SK-N-SH (cell line): Measurements from ENCODE around the gene SLC23A3.

Experiments used
- CTCF ChIP-seq: fragments of 200-600 bp; sonication (generic); IDR thresholded peaks from 2 replicates; pipeline ENCODE4 v1.6.1; 2017; ENCODE audit warnings: antibody characterized with exemption, mild to moderate bottlenecking, moderate library complexity
- EZH2phosphoT487 ChIP-seq: fragments of 200-600 bp; sonication (generic); IDR thresholded peaks from 2 replicates; pipeline ENCODE4 v1.6.1; 2017; ENCODE audit warnings: low read depth, mixed run types, mild to moderate bottlenecking, antibody characterized with exemption, moderate library complexity, borderline replicate concordance
- FOXM1 ChIP-seq: IDR thresholded peaks from 2 replicates; pipeline ENCODE4 v1.4.0; 2012; ENCODE audit warnings: low read depth, mild to moderate bottlenecking
- GATA2 ChIP-seq: sonication (generic); formaldehyde crosslinking; IDR thresholded peaks from 2 replicates; pipeline ENCODE4 v1.5.0; 2020; ENCODE audit warnings: mild to moderate bottlenecking, missing genetic modification reagents
- MEF2A ChIP-seq: IDR thresholded peaks from 2 replicates; pipeline ENCODE4 v1.4.0; 2012; ENCODE audit warnings: low read depth, borderline replicate concordance
- NFIC ChIP-seq: IDR thresholded peaks from 2 replicates; pipeline ENCODE4 v1.4.0; 2012; ENCODE audit warnings: borderline replicate concordance
- POLR2AphosphoS5 ChIP-seq: IDR thresholded peaks from 2 replicates; pipeline ENCODE4 v1.6.1; 2012; ENCODE audit warnings: low read depth, low read length
- RCOR1 ChIP-seq: fragments of 150-350 bp; IDR thresholded peaks from 2 replicates; pipeline ENCODE4 v1.6.1; 2017; ENCODE audit warnings: antibody characterized with exemption, low read length
- RXRA ChIP-seq: IDR thresholded peaks from 2 replicates; pipeline ENCODE4 v1.4.0; 2012; ENCODE audit warnings: low read depth, mild to moderate bottlenecking, borderline replicate concordance
- SIN3A ChIP-seq: IDR thresholded peaks from 2 replicates; pipeline ENCODE4 v1.6.1; 2012; ENCODE audit warnings: low read depth, mild to moderate bottlenecking, low read length, moderate library complexity, borderline replicate concordance
- TAF1 ChIP-seq: IDR thresholded peaks from 2 replicates; pipeline ENCODE4 v1.6.1; 2012; ENCODE audit warnings: low read depth, mild to moderate bottlenecking, low read length, moderate library complexity, borderline replicate concordance
- TEAD4 ChIP-seq: IDR thresholded peaks from 2 replicates; pipeline ENCODE4 v1.4.0; 2012; ENCODE audit warnings: mild to moderate bottlenecking, borderline replicate concordance; ENCODE audit not compliant: insufficient read depth
- TF ChIP-seq, protein P1 (sequence below): fragments of 150-350 bp; IDR thresholded peaks from 2 replicates; pipeline ENCODE4 v1.6.1; 2016; ENCODE audit warnings: mild to moderate bottlenecking, low read depth, low read length
- TF ChIP-seq, protein P2 (sequence below): IDR thresholded peaks from 2 replicates; pipeline ENCODE4; 2012

DNA sequence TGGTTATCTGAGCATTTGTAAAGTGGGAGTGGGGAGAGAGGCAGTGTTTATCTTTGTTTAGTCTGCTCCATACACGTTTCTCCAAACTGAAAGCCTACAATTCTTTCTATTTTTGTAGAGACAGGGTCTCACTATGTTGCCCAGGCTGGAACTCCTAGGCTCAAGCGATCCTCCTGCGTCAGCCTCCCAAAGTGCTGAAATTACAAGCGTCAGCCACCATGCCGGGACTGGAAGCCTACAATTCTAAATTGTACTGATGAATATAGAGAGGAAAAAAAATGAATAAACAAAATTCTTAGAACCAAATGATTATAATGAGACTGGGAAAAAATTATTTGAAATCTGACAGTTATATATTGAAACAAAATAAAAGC, 35.3 kb upstream of the SLC23A3 start:
- TF ChIP-seq CTCF: no peak
- no peak for TF ChIP-seq TAF1
- no peak for TF ChIP-seq FOXM1
- TF ChIP-seq EZH2phosphoT487: no peak
- TF ChIP-seq RXRA: no peak
- TF ChIP-seq, protein P1, sequence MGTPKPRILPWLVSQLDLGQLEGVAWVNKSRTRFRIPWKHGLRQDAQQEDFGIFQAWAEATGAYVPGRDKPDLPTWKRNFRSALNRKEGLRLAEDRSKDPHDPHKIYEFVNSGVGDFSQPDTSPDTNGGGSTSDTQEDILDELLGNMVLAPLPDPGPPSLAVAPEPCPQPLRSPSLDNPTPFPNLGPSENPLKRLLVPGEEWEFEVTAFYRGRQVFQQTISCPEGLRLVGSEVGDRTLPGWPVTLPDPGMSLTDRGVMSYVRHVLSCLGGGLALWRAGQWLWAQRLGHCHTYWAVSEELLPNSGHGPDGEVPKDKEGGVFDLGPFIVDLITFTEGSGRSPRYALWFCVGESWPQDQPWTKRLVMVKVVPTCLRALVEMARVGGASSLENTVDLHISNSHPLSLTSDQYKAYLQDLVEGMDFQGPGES: no peak
- TF ChIP-seq POLR2AphosphoS5: no peak
- no peak for TF ChIP-seq MEF2A
- TF ChIP-seq, protein P2, sequence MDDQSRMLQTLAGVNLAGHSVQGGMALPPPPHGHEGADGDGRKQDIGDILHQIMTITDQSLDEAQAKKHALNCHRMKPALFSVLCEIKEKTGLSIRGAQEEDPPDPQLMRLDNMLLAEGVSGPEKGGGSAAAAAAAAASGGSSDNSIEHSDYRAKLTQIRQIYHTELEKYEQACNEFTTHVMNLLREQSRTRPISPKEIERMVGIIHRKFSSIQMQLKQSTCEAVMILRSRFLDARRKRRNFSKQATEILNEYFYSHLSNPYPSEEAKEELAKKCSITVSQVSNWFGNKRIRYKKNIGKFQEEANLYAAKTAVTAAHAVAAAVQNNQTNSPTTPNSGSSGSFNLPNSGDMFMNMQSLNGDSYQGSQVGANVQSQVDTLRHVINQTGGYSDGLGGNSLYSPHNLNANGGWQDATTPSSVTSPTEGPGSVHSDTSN: no peak
- no peak for TF ChIP-seq GATA2 (CRISPR knock-in tag)
- TF ChIP-seq TEAD4: no peak
- no peak for TF ChIP-seq NFIC
- no peak for TF ChIP-seq SIN3A
- TF ChIP-seq RCOR1: no peak
